ENCODE data around the gene OLFM3.

Gene OLFM3

GRCh38 chr1:101960142-101960541, 36.6 kb downstream of the OLFM3 start:
- DNase-seq (ENCODE audit: low spot score), result no peak

GRCh38 chr1:101959456-101959855, 37.3 kb downstream of the OLFM3 start:
- TF ChIP-seq CTCF (IDR thresholded peaks at IDR 0.05; ENCODE audit: extremely low read depth, insufficient read depth, missing control alignments), result no peak
- in situ Hi-C loops (cut with MboI; ENCODE audit: low pct_unique_long_range_greater_than_20kb, low sequenced_read_pairs, unreplicated experiment), result no loop called here
- no peak for DNase-seq (ENCODE audit: low spot score)

More at GRCh38 chr1:101960142-101960541, 36.6 kb downstream of the OLFM3 start:
- no peak for TF ChIP-seq CTCF (IDR thresholded peaks at IDR 0.05; ENCODE audit: extremely low read depth, insufficient read depth, missing control alignments)
- in situ Hi-C loops (cut with MboI; ENCODE audit: low pct_unique_long_range_greater_than_20kb, low sequenced_read_pairs, unreplicated experiment), result no loop called here

- no peak for TF ChIP-seq CTCF (IDR thresholded peaks at IDR 0.05; ENCODE audit: extremely low read depth, insufficient read depth, missing control alignments)
- in situ Hi-C loops (cut with MboI; ENCODE audit: low pct_unique_long_range_greater_than_20kb, low sequenced_read_pairs, unreplicated experiment), result no loop called here
- DNase-seq (ENCODE audit: low spot score), result no peak
These were observed 39.0 kb downstream of the OLFM3 start for GRCh38 chr1:101957771-101958170.

- in situ Hi-C loops (cut with MboI; ENCODE audit: low pct_unique_long_range_greater_than_20kb, low sequenced_read_pairs, unreplicated experiment), result no loop called here
- DNase-seq (ENCODE audit: low spot score), result no peak
- no peak for TF ChIP-seq CTCF (IDR thresholded peaks at IDR 0.05; ENCODE audit: extremely low read depth, insufficient read depth, missing control alignments)
These were observed 43.1 kb downstream of the OLFM3 start for GRCh38 chr1:101953623-101954022.

- no peak for DNase-seq (ENCODE audit: low spot score)
- in situ Hi-C loops (cut with MboI; ENCODE audit: low pct_unique_long_range_greater_than_20kb, low sequenced_read_pairs, unreplicated experiment), result no loop called here
These were observed 50.8 kb downstream of the OLFM3 start for GRCh38 chr1:101945884-101946283.

GRCh38 chr1:101943237-101943636, 53.5 kb downstream of the OLFM3 start:
- no peak for DNase-seq (ENCODE audit: low spot score)
- TF ChIP-seq CTCF (IDR thresholded peaks at IDR 0.05; ENCODE audit: extremely low read depth, insufficient read depth, missing control alignments), result no peak
- in situ Hi-C loops (cut with MboI; ENCODE audit: low pct_unique_long_range_greater_than_20kb, low sequenced_read_pairs, unreplicated experiment), result no loop called here

More at GRCh38 chr1:101945884-101946283, 50.8 kb downstream of the OLFM3 start:
- TF ChIP-seq CTCF (IDR thresholded peaks at IDR 0.05; ENCODE audit: extremely low read depth, insufficient read depth, missing control alignments), result no peak
